Breast epithelium (tissue), 3 donors: ENCODE measurements around the gene CDCA3.
"Not testable (repeated sequence)": the region's sequence is repeated elsewhere in the genome, so short reads cannot be mapped to it uniquely, and the experiment has no call there.

Experiments
- POLR2A ChIP-seq: fragments of 450-650 bp; IDR thresholded peaks from one replicate; pipeline ENCODE4 v1.6.1; 2016; ENCODE audit warnings: antibody characterized with exemption, mild to moderate bottlenecking, moderate library complexity
- POLR2AphosphoS5 ChIP-seq, 3 donors: sonication (generic); formaldehyde crosslinking; IDR thresholded peaks; one replicate each; pipeline ENCODE4 v1.6.1; 2017; ENCODE audit warnings: antibody characterized with exemption in 3 of 3
- TF ChIP-seq, protein P1 (sequence below), 3 donors: fragments of 450-650 bp; IDR thresholded peaks; one replicate each; pipeline ENCODE4 v1.5.1; 2016 to 2017; ENCODE audit warnings: antibody characterized with exemption in 3 of 3, mild to moderate bottlenecking in 3 of 3, moderate library complexity in 3 of 3

DNA sequence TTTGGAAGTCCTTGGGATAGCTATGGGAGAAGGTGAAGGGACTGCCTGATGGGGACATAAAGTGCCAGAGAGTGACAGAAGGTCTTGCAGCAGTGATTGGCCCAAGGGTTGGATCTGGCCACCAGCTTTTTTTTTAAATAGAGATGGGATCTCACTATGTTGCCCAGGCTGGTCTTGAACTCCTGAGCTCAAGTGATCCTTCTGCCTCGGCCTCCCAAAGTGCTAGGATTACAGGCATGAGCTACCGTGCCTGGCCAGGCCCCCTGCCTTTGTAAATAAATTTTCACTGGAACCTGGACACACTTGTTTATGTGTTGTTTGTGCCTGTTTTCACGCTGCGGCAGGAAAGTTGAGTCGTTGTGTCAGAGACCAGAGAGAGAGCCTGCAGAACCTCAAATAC, 14.2 kb upstream of the CDCA3 start:
- TF ChIP-seq, protein P1, sequence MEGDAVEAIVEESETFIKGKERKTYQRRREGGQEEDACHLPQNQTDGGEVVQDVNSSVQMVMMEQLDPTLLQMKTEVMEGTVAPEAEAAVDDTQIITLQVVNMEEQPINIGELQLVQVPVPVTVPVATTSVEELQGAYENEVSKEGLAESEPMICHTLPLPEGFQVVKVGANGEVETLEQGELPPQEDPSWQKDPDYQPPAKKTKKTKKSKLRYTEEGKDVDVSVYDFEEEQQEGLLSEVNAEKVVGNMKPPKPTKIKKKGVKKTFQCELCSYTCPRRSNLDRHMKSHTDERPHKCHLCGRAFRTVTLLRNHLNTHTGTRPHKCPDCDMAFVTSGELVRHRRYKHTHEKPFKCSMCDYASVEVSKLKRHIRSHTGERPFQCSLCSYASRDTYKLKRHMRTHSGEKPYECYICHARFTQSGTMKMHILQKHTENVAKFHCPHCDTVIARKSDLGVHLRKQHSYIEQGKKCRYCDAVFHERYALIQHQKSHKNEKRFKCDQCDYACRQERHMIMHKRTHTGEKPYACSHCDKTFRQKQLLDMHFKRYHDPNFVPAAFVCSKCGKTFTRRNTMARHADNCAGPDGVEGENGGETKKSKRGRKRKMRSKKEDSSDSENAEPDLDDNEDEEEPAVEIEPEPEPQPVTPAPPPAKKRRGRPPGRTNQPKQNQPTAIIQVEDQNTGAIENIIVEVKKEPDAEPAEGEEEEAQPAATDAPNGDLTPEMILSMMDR (IDR thresholded peaks at IDR 0.05): not testable (repeated sequence)
- not testable (repeated sequence) for TF ChIP-seq POLR2A; POLR2AphosphoS5 (IDR thresholded peaks at IDR 0.05)
